ENCODE measurements around the gene PSKH1. TPM values are rescaled to one million over a fixed set of nuclear protein-coding genes. Genes with fewer than 3 reads are reported as not detected.

Gene PSKH1
- total and polyA plus RNA-seq, 10 of the 15 experiments (the other 5 are each of a cell fraction or from before 2014, with no cell fraction given): 0.63 to 20.4 (median 7.8) TPM

DNA sequence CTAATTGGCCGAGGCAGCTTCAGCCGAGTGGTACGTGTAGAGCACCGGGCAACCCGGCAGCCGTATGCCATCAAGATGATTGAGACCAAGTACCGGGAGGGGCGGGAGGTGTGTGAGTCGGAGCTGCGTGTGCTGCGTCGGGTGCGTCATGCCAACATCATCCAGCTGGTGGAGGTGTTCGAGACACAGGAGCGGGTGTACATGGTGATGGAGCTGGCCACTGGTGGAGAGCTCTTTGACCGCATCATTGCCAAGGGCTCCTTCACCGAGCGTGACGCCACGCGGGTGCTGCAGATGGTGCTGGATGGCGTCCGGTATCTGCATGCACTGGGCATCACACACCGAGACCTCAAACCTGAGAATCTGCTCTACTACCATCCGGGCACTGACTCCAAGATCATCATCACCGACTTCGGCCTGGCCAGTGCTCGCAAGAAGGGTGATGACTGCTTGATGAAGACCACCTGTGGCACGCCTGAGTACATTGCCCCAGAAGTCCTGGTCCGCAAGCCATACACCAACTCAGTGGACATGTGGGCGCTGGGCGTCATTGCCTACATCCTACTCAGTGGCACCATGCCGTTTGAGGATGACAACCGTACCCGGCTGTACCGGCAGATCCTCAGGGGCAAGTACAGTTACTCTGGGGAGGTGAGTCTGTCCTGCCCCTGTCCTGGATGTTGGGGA lies 16.1 kb downstream of the PSKH1 start (continued):
- TF ChIP-seq, protein P1, sequence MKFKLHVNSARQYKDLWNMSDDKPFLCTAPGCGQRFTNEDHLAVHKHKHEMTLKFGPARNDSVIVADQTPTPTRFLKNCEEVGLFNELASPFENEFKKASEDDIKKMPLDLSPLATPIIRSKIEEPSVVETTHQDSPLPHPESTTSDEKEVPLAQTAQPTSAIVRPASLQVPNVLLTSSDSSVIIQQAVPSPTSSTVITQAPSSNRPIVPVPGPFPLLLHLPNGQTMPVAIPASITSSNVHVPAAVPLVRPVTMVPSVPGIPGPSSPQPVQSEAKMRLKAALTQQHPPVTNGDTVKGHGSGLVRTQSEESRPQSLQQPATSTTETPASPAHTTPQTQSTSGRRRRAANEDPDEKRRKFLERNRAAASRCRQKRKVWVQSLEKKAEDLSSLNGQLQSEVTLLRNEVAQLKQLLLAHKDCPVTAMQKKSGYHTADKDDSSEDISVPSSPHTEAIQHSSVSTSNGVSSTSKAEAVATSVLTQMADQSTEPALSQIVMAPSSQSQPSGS (IDR thresholded peaks at IDR 0.05; ENCODE audit: low read length): no peak
- TF ChIP-seq MEF2A (IDR thresholded peaks at IDR 0.05; ENCODE audit: insufficient read depth, low read depth, low read length): no peak
- TF ChIP-seq MYB (IDR thresholded peaks at IDR 0.05; ENCODE audit: borderline replicate concordance, low read depth, low read length): no peak
- no peak for TF ChIP-seq NR2C2 (IDR thresholded peaks at IDR 0.05; ENCODE audit: borderline replicate concordance, control insufficient read depth, insufficient read length, low read depth)

DNA sequence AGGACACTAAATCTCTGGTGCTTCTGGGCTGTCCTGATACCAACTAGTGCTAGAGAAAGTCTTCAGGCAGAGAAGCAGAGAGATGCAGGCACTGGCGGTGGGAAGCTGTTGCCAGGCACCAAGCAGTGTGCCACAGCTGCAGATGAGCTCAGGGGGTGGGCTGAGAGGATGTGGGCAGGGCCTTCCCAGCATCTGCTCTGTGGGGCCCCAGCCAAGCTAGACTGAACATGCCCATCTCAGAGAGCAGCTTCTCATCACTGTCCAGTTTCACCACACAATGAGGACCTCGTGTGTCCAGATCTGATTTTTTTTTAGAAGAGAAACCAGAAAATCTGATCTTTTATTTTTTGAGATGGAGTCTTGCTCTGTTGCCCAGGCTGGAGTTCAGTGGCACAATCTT lies 17.1 kb downstream of the PSKH1 start:
- 37% methylated on average over 2 of the region's 2 CpGs for WGBS (ENCODE audit: insufficient coverage, insufficient replicate concordance, low lambda C conversion rate, missing lambda C conversion rate)
- Histone ChIP-seq H2AFZ (ENCODE audit: control insufficient read depth, low read depth, low read length) (no peak overlapping the region), H3K27me3 (replicated peaks in 1 of 2; ENCODE audit: control insufficient read depth in 2 of 2, insufficient read depth in 2 of 2, low read length in 1 of 2) (no peaks in the 10 kb centered on the region), H3K4me2 (ENCODE audit: control insufficient read depth, insufficient read depth) (no peak overlapping the region), H3K36me3 (ENCODE audit: control insufficient read depth in 2 of 2, insufficient read depth in 2 of 2, low read length in 1 of 2) (peaks cover 1 to 7% of the 10 kb centered on the region in 2 experiments; a peak in 2 of 4 replicates), H4K20me1 (ENCODE audit: control insufficient read depth, insufficient read depth) (no peaks in the 10 kb centered on the region; the same call in 1 of the 2 replicates), H3K4me1 (ENCODE audit: control insufficient read depth, insufficient read depth, low read length) (0 out of 2 replicates have a peak, but pooled peaks cover 3% of the 10 kb centered on the region), H3K9me3 (replicated peaks; ENCODE audit: control insufficient read depth, insufficient read depth, low read length) (no peaks in the 10 kb centered on the region), H3K79me2 (ENCODE audit: control insufficient read depth, insufficient read depth, low read length) (no peaks in the 10 kb centered on the region), H3K27ac (ENCODE audit: control insufficient read depth, insufficient read depth) (no peak overlapping the region), H3K4me3 (no peak overlapping the region), H3K9ac (ENCODE audit: control insufficient read depth, insufficient read depth, low read length) (no peak overlapping the region)
- DNase-seq (ENCODE audit: low read depth, low spot score) (no peak), ATAC-seq (peak; percentile 95), FAIRE-seq (no peak)
- no TSS peak for BruUV-seq (replicated peaks)
- in situ Hi-C loops (cut with MboI) (no loop called here), intact Hi-C loops (cut with micrococcal nuclease; ENCODE audit: unreplicated experiment) (no loop called here)
- ChIA-PET POLR2A (interaction anchor here (0.5 to 0.7 kb wide), 2 partner anchors 210 to 220 kb away, joined by 4 to 5 read pairs; no protein-coding TSS in a partner anchor), CTCF (interaction anchor here (0.7 to 1.7 kb wide), 2 partner anchors 16 to 26 kb away, joined by 3 to 7 read pairs; no protein-coding TSS in a partner anchor), SMC1A (ENCODE audit: uncharacterized antibody, unreplicated experiment) (interaction anchor here (0.6 kb wide), 1 partner anchor 66 kb away, joined by 3 read pairs; no protein-coding TSS in a partner anchor), RAD21 (ENCODE audit: unreplicated experiment) (interaction anchor here (1.0 kb wide), 1 partner anchor 25 kb away, joined by 3 read pairs; no protein-coding TSS in a partner anchor)
- TF ChIP-seq, protein P2, sequence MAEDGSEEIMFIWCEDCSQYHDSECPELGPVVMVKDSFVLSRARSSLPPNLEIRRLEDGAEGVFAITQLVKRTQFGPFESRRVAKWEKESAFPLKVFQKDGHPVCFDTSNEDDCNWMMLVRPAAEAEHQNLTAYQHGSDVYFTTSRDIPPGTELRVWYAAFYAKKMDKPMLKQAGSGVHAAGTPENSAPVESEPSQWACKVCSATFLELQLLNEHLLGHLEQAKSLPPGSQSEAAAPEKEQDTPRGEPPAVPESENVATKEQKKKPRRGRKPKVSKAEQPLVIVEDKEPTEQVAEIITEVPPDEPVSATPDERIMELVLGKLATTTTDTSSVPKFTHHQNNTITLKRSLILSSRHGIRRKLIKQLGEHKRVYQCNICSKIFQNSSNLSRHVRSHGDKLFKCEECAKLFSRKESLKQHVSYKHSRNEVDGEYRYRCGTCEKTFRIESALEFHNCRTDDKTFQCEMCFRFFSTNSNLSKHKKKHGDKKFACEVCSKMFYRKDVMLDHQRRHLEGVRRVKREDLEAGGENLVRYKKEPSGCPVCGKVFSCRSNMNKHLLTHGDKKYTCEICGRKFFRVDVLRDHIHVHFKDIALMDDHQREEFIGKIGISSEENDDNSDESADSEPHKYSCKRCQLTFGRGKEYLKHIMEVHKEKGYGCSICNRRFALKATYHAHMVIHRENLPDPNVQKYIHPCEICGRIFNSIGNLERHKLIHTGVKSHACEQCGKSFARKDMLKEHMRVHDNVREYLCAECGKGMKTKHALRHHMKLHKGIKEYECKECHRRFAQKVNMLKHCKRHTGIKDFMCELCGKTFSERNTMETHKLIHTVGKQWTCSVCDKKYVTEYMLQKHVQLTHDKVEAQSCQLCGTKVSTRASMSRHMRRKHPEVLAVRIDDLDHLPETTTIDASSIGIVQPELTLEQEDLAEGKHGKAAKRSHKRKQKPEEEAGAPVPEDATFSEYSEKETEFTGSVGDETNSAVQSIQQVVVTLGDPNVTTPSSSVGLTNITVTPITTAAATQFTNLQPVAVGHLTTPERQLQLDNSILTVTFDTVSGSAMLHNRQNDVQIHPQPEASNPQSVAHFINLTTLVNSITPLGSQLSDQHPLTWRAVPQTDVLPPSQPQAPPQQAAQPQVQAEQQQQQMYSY (CRISPR knock-in tag; IDR thresholded peaks at IDR 0.05): no peak
- TF ChIP-seq NR2C1 (IDR thresholded peaks at IDR 0.05) (no peak), RELA (IDR thresholded peaks at IDR 0.05; ENCODE audit: borderline replicate concordance, partially characterized antibody) (no peak), ZNF24 (IDR thresholded peaks at IDR 0.05) (no peak), MXI1 (IDR thresholded peaks at IDR 0.05; ENCODE audit: low read depth, low read length) (no peak), JUNB (IDR thresholded peaks at IDR 0.05) (no peak), NR2C2 (IDR thresholded peaks at IDR 0.05; ENCODE audit: borderline replicate concordance, control insufficient read depth, insufficient read length, low read depth) (no peak), CHD4 (IDR thresholded peaks at IDR 0.05) (no peak), CREM (IDR thresholded peaks at IDR 0.05; ENCODE audit: low read depth) (no peak), SREBF2 (IDR thresholded peaks at IDR 0.05; ENCODE audit: low read length) (no peak), PML (IDR thresholded peaks at IDR 0.05; ENCODE audit: low read length) (no peak), HDAC6 (IDR thresholded peaks at IDR 0.05; ENCODE audit: unreplicated experiment) (no peak)
